Measurements from ENCODE around the gene SELENOF. TPM values are rescaled to one million over a fixed set of nuclear protein-coding genes. Genes with fewer than 3 reads are reported as not detected.
A peak's percentile ranks its signal among the peaks of the same experiment; 100 is the strongest.

The SELENOF gene
- total and polyA plus RNA-seq, 2 of the 13 experiments (the other 11 are each of a cell fraction or from before 2014, with no cell fraction given), result 133 to 163 TPM

- peak overlapping the region; percentile 56 for H2AFZ ChIP-seq (ENCODE audit: low read length)
- 9% methylated on average over 7 of the region's 7 CpGs for WGBS (ENCODE audit: low lambda C conversion rate)
- in situ Hi-C loops (cut with HindIII; ENCODE audit: extremely low pct_ligation_motif_present, low pct_unique_long_range_greater_than_20kb) (no loop called here), intact Hi-C loops (cut with micrococcal nuclease; ENCODE audit: unreplicated experiment) (loop anchor here (2.0 kb wide), 1 partner anchor 19 kb away; the partner anchor contains the start of genes HS2ST1 and SELENOF)
- H3K79me2 ChIP-seq (ENCODE audit: insufficient read depth, low read length), result peaks cover 100% of the 10 kb centered on the region
- no TSS peak for BruUV-seq (replicated peaks)
- peak overlapping the region; percentile 77 for H3K9ac ChIP-seq (ENCODE audit: insufficient read depth, low read depth, low read length)
- peak; percentile 52 for DNase-seq (ENCODE audit: low spot score)
- no peaks in the 10 kb centered on the region for H3K27me3 ChIP-seq (ENCODE audit: control insufficient read depth in 1 of 2, insufficient read depth in 2 of 2, low read length in 2 of 2)
- no peaks in the 10 kb centered on the region for H3K9me3 ChIP-seq (ENCODE audit: low read length)
- H3K4me2 ChIP-seq (ENCODE audit: low read depth, low read length), result peak overlapping the region; percentile 89
- no peaks in the 10 kb centered on the region for H4K20me1 ChIP-seq (ENCODE audit: insufficient read depth, low read length)
- FAIRE-seq, result peak; percentile 59
- H3K27ac ChIP-seq (ENCODE audit: extremely low read length, insufficient read depth, low read length), result peak overlapping the region; percentile 81
- peak; percentile 85 for ATAC-seq
- H3K4me3 ChIP-seq (replicated peaks in 1 of 3; ENCODE audit: insufficient read depth in 1 of 3, low read depth in 2 of 3, low read length in 3 of 3), result peak overlapping the region; percentile 53 to 73 (median 63)
- H3K4me1 ChIP-seq (ENCODE audit: insufficient read depth, low read length), result peaks cover 60% of the 10 kb centered on the region
- H3K36me3 ChIP-seq (replicated peaks in 1 of 2; ENCODE audit: control insufficient read depth in 1 of 2, insufficient read depth in 2 of 2, low read length in 2 of 2), result no peaks in the 10 kb centered on the region
- ChIA-PET POLR2A (interaction anchor here (0.6 to 4.6 kb wide), 4 partner anchors 19 to 229 kb away, joined by 3 to 65 read pairs (median 8); partner anchors contain the start of genes HS2ST1, SELENOF and SH3GLB1), CTCF (ENCODE audit: low intra/inter-chr PET ratio, low total read pairs) (no interaction called here)
- 0 out of 2 replicates have a peak, but pooled peaks have one; percentile 15 for TF ChIP-seq KMT2A (CRISPR knock-in tag; IDR thresholded peaks at IDR 0.05)
- no peak for TF ChIP-seq ZNF713 (CRISPR knock-in tag; IDR thresholded peaks at IDR 0.05)
- TF ChIP-seq NCOR1 (IDR thresholded peaks at IDR 0.05; ENCODE audit: borderline replicate concordance, low read length), result no peak
- no peak for TF ChIP-seq NCOA2 (CRISPR knock-in tag; IDR thresholded peaks at IDR 0.05)
- peak; percentile 68 for TF ChIP-seq ZFY (CRISPR knock-in tag; IDR thresholded peaks at IDR 0.05)
- TF ChIP-seq RBM39 (IDR thresholded peaks at IDR 0.05; ENCODE audit: low read depth, low read length, poor library complexity, severe bottlenecking), result no peak
- peak; percentile 57 for TF ChIP-seq HNF4A (CRISPR knock-in tag; IDR thresholded peaks at IDR 0.05)
- TF ChIP-seq ZMAT3 (CRISPR knock-in tag; conservative IDR thresholded peaks at IDR 0.05), result no peak
- peak in 1 of 2 experiments; percentile 3; a peak in 1 of 4 replicates for TF ChIP-seq HMGXB4 (CRISPR knock-in tag; IDR thresholded peaks at IDR 0.05; ENCODE audit: borderline replicate concordance in 1 of 2, low read depth in 1 of 2)
- TF ChIP-seq CREB1 (IDR thresholded peaks at IDR 0.05), result no peak
- 0 out of 2 replicates have a peak, but pooled peaks have one; percentile 24 for TF ChIP-seq CREB1 (CRISPR knock-in tag; IDR thresholded peaks at IDR 0.05)
- no peak for TF ChIP-seq ZBTB26 (CRISPR knock-in tag; IDR thresholded peaks at IDR 0.05; ENCODE audit: borderline replicate concordance)
- no peak for TF ChIP-seq ARNTL (CRISPR knock-in tag; IDR thresholded peaks at IDR 0.05)
- 0 out of 2 replicates have a peak, but pooled peaks have one; percentile 17 for TF ChIP-seq ISL2 (CRISPR knock-in tag; IDR thresholded peaks at IDR 0.05)
- no peak for TF ChIP-seq ZNF441 (CRISPR knock-in tag; IDR thresholded peaks at IDR 0.05; ENCODE audit: borderline replicate concordance)
- peak; percentile 48; the same call in 1 of the 2 replicates for TF ChIP-seq ZNF362 (CRISPR knock-in tag; IDR thresholded peaks at IDR 0.05; ENCODE audit: borderline replicate concordance)
- no peak for TF ChIP-seq ZNF598 (CRISPR knock-in tag; IDR thresholded peaks at IDR 0.05; ENCODE audit: borderline replicate concordance)
- 0 out of 2 replicates have a peak, but pooled peaks have one; percentile 17 for TF ChIP-seq TBX2 (CRISPR knock-in tag; IDR thresholded peaks at IDR 0.05; ENCODE audit: borderline replicate concordance)
- TF ChIP-seq ZFX (CRISPR knock-in tag; IDR thresholded peaks at IDR 0.05; ENCODE audit: low read depth), result peak; percentile 77
These were observed 19.8 kb upstream of the SELENOF start for GRCh38 chr1:86933562-86934377.
